ENCODE data around the gene CLDN1. TPM values are rescaled to one million over a fixed set of nuclear protein-coding genes. Genes with fewer than 3 reads are reported as not detected.

Gene CLDN1
- total and polyA plus RNA-seq, 2 of the 8 experiments (the other 6 are each of a cell fraction or from before 2014, with no cell fraction given), result 3.1 to 6.1 TPM

- Histone ChIP-seq H3K14ac (ENCODE audit: insufficient read length) (no peak overlapping the region), H3K56ac (replicated peaks; ENCODE audit: insufficient read length, low read depth, low read length) (no peak overlapping the region), H3K4me3 (ENCODE audit: extremely low read depth in 1 of 4, insufficient read depth in 2 of 4, low read depth in 3 of 4, low read length in 4 of 4) (no peak overlapping the region), H3K27me3 (replicated peaks in 1 of 4; ENCODE audit: control insufficient read depth in 3 of 4, extremely low read depth in 1 of 4, insufficient read depth in 3 of 4, low read length in 3 of 4) (no peaks in the 10 kb centered on the region), H2AFZ (ENCODE audit: low read length) (no peak overlapping the region), H4K20me1 (replicated peaks in 1 of 2; ENCODE audit: control insufficient read depth in 1 of 2, insufficient read depth in 2 of 2, low read length in 2 of 2) (no peaks in the 10 kb centered on the region), H3K79me1 (ENCODE audit: low read depth, low read length) (no peaks in the 10 kb centered on the region), H2BK12ac (ENCODE audit: low read depth, low read length) (no peak overlapping the region), H4K8ac (ENCODE audit: extremely low read depth, insufficient read depth, low read length) (no peak overlapping the region), H3K18ac (ENCODE audit: extremely low read depth, low read length) (no peak overlapping the region), H4K91ac (replicated peaks; ENCODE audit: insufficient read length, low read length) (no peak overlapping the region), H2AK5ac (ENCODE audit: low read depth, low read length) (no peak overlapping the region), H3K36me3 (ENCODE audit: control insufficient read depth in 2 of 4, insufficient read depth in 4 of 4, low read length in 3 of 4) (no peaks in the 10 kb centered on the region), H3K23ac (ENCODE audit: insufficient read length) (no peak overlapping the region), H4K5ac (ENCODE audit: insufficient read length, low read depth, low read length) (no peak overlapping the region), H3K27ac (ENCODE audit: low read depth, low read length) (no peak overlapping the region), H3K9ac (replicated peaks in 1 of 4; ENCODE audit: extremely low read depth in 1 of 4, low read depth in 3 of 4, low read length in 3 of 4) (no peak overlapping the region), H3K4me1 (replicated peaks in 1 of 4; ENCODE audit: control insufficient read depth in 3 of 4, insufficient read depth in 4 of 4, low read length in 3 of 4) (no peaks in the 10 kb centered on the region; a peak in 2 of 7 replicates), H3K23me2 (ENCODE audit: low read depth, low read length) (no peaks in the 10 kb centered on the region; the same call in 1 of the 2 replicates), H3K4me2 (ENCODE audit: insufficient read depth in 1 of 2, low read depth in 2 of 2, low read length in 2 of 2) (no peak overlapping the region), H3K9me3 (ENCODE audit: insufficient read depth in 2 of 2, low read depth in 1 of 2, low read length in 1 of 2) (no peaks in the 10 kb centered on the region), H2BK5ac (ENCODE audit: low read depth, low read length) (no peak overlapping the region), H2BK20ac (ENCODE audit: low read length) (no peak overlapping the region), H2BK15ac (ENCODE audit: low read length) (no peak overlapping the region), H3K79me2 (ENCODE audit: control insufficient read depth in 1 of 2, insufficient read depth in 2 of 2, low read length in 2 of 2) (no peaks in the 10 kb centered on the region), H3K4ac (replicated peaks; ENCODE audit: insufficient read length, low read depth, low read length) (no peak overlapping the region), H2BK120ac (replicated peaks; ENCODE audit: low read depth, low read length) (no peak overlapping the region)
- DNase-seq (ENCODE audit: low read depth in 1 of 2, low spot score in 2 of 2) (no peak), FAIRE-seq (no peak)
- WGBS, 2 experiments (ENCODE audit: extremely low coverage in 1 of 2, insufficient coverage in 1 of 2, insufficient read length in 1 of 2, insufficient replicate concordance in 2 of 2, low coverage in 1 of 2, low lambda C conversion rate in 2 of 2, missing lambda C conversion rate in 1 of 2), result 47% methylated on average over 2 of the region's 2 CpGs; no CpG with 5 or more reads in 1 of the 2 experiments
- TF ChIP-seq HDAC2 (IDR thresholded peaks at IDR 0.05; ENCODE audit: borderline replicate concordance in 1 of 2, low read depth in 2 of 2, low read length in 2 of 2) (no peak), SP1 (IDR thresholded peaks at IDR 0.05; ENCODE audit: low read depth, low read length) (no peak), KDM5A (IDR thresholded peaks at IDR 0.05; ENCODE audit: low read length) (no peak), CBX8 (IDR thresholded peaks at IDR 0.05; ENCODE audit: borderline replicate concordance, low read depth, low read length) (no peak), TBP (IDR thresholded peaks at IDR 0.05; ENCODE audit: low read depth, low read length) (no peak), TAF1 (IDR thresholded peaks at IDR 0.05; ENCODE audit: low read depth, low read length) (no peak), BRCA1 (IDR thresholded peaks at IDR 0.05; ENCODE audit: low read depth, low read length) (no peak), FOSL1 (IDR thresholded peaks at IDR 0.05; ENCODE audit: insufficient read depth, low read depth, low read length) (no peak), EP300 (IDR thresholded peaks at IDR 0.05; ENCODE audit: borderline replicate concordance in 1 of 2, low read depth in 2 of 2, low read length in 2 of 2) (no peak), SIRT6 (IDR thresholded peaks at IDR 0.05; ENCODE audit: low read length) (no peak), PHF8 (conservative IDR thresholded peaks at IDR 0.05; ENCODE audit: low read depth, low read length) (no peak)
- ChIA-PET POLR2A (ENCODE audit: partially characterized antibody) (no interaction called here), CTCF (ENCODE audit: partially characterized antibody) (interaction anchor here (1.2 to 1.5 kb wide), 2 partner anchors 49 to 146 kb away, joined by 4 to 6 read pairs; partner anchors contain the start of gene CLDN1)
Measured at GRCh38 chr3:190371152-190371551, 48.9 kb upstream of the CLDN1 start.

All from H1 (cell line).